A673 (cell line): ENCODE results near the gene UBL5. TPM values are rescaled to one million over a fixed set of nuclear protein-coding genes. Genes with fewer than 3 reads are reported as not detected.

Experiments used
- BruUV-seq: library from RNA; stranded (reverse); fragments of 400-500 nt; replicated peaks from 2 replicates; lab custom pipeline; 2021; lab: Mats Ljungman, UMichigan
- CTCF ChIA-PET: fragments of 300-600 bp; sonication (Branson Sonifier 250); formaldehyde crosslinking; loops from one replicate; lab custom pipeline; 2022; ENCODE audit warnings: antibody characterized with exemption; lab: Charles Lee
- POLR2A ChIA-PET: fragments of 300-600 bp; sonication (Branson Sonifier 250); formaldehyde crosslinking; loops from one replicate; lab custom pipeline; 2022; ENCODE audit warnings: antibody characterized with exemption; ENCODE audit not compliant: low non-redundant PET; lab: Charles Lee
- DNase-seq: peaks from one replicate; pipeline ENCODE4 v3.0.0-alpha.2; 2015; ENCODE audit warnings: low spot score
- H3K27ac ChIP-seq: fragments of 200-600 bp; sonication (generic); 2 replicates; pipeline ENCODE4 v1.5.1; 2016; ENCODE audit warnings: mixed run types, low read depth, mild to moderate bottlenecking, mixed read lengths, antibody characterized with exemption, low read length; ENCODE audit not compliant: poor library complexity, severe bottlenecking
- H3K27me3 ChIP-seq: fragments of 200-600 bp; sonication (generic); replicated peaks from 2 replicates; pipeline ENCODE4 v1.6.1; 2017; ENCODE audit warnings: mixed run types, low read depth, mild to moderate bottlenecking, mixed read lengths, antibody characterized with exemption, low read length; ENCODE audit not compliant: insufficient read depth, poor library complexity
- H3K36me3 ChIP-seq: fragments of 200-600 bp; sonication (generic); 2 replicates; pipeline ENCODE4 v1.6.1; 2016; ENCODE audit warnings: mixed run types, mild to moderate bottlenecking, mixed read lengths, antibody characterized with exemption, low read length; ENCODE audit not compliant: insufficient read depth, poor library complexity, severe bottlenecking
- H3K4me1 ChIP-seq: fragments of 200-600 bp; sonication (generic); 2 replicates; pipeline ENCODE4 v1.6.1; 2017; ENCODE audit warnings: mixed run types, mild to moderate bottlenecking, mixed read lengths, antibody characterized with exemption, low read length; ENCODE audit not compliant: insufficient read depth, poor library complexity, severe bottlenecking
- H3K4me3 ChIP-seq: fragments of 200-600 bp; sonication (generic); 2 replicates; pipeline ENCODE4 v1.5.1; 2016; ENCODE audit warnings: low read depth, mixed run types, mild to moderate bottlenecking, mixed read lengths, low read length; ENCODE audit not compliant: poor library complexity, severe bottlenecking
- H3K9me3 ChIP-seq: fragments of 200-600 bp; sonication (generic); 2 replicates; pipeline ENCODE4 v1.6.1; 2016; ENCODE audit warnings: mixed run types, low read depth, mild to moderate bottlenecking, mixed read lengths, antibody characterized with exemption, low read length; ENCODE audit not compliant: poor library complexity, severe bottlenecking
- CTCF ChIP-seq: fragments of 300-800, 200-600 bp; sonication (generic); conservative IDR thresholded peaks from 2 replicates; pipeline ENCODE4 v1.5.1; 2017; ENCODE audit warnings: low read depth, mild to moderate bottlenecking, antibody characterized with exemption, low read length, moderate library complexity, mixed read lengths
- EZH2 ChIP-seq: fragments of 200-600 bp; sonication (generic); IDR thresholded peaks from 2 replicates; pipeline ENCODE4 v1.6.1; 2017; ENCODE audit warnings: borderline replicate concordance, low read depth, mild to moderate bottlenecking, mixed read lengths, antibody characterized with exemption, low read length; ENCODE audit not compliant: poor library complexity, severe bottlenecking
- intact Hi-C: fragments of 100-400 bp; cut with micrococcal nuclease; formaldehyde crosslinking; loops from one replicate; pipeline ENCODE4 v1.10.0; 2022; ENCODE audit not compliant: unreplicated experiment
- total RNA-seq: library from RNA; stranded (reverse); gene quantifications from 2 replicates; pipeline ENCODE4 v1.2.3, GENCODE V29; 2021

UBL5 gene
- total RNA-seq, 1 experiment from 2014 or later, result 383 TPM

GRCh38 chr19:9878511-9879196 lies 50.9 kb downstream of the UBL5 start:
- ChIA-PET CTCF (no interaction called here), POLR2A (interaction anchor here (0.8 kb wide), 1 partner anchor 1222 kb away, joined by 6 read pairs; no protein-coding TSS in a partner anchor)
- Histone ChIP-seq H3K4me3 (no peak overlapping the region), H3K36me3 (no peaks in the 10 kb centered on the region), H3K9me3 (no peaks in the 10 kb centered on the region), H3K27ac (no peak overlapping the region), H3K4me1 (no peaks in the 10 kb centered on the region), H3K27me3 (no peaks in the 10 kb centered on the region)
- no peak for DNase-seq
- BruUV-seq, result no TSS peak
- TF ChIP-seq EZH2 (no peak), CTCF (no peak)
- intact Hi-C loops, result no loop called here

Other genes starting within 250 kb of the UBL5 start
- gene ZNF121, start 243.4 kb upstream of the UBL5 start, total RNA-seq, result 59.9 and 65.6 TPM in 2 replicates
- gene ZNF561, start 206.7 kb upstream of the UBL5 start, total RNA-seq, result 37.7 and 38.2 TPM in 2 replicates
- 35.9 and 42.3 TPM in 2 replicates for gene ZNF562, start 152.8 kb upstream of the UBL5 start, total RNA-seq
- gene ZNF846, start 59.2 kb upstream of the UBL5 start, total RNA-seq, result 3.9 and 7.7 TPM in 2 replicates
- gene FBXL12, start 8.8 kb upstream of the UBL5 start, total RNA-seq, result 21.7 and 26.4 TPM in 2 replicates
- 177 and 179 TPM in 2 replicates for gene PIN1, start 7.4 kb downstream of the UBL5 start, total RNA-seq
- gene OLFM2, start 108.6 kb downstream of the UBL5 start, total RNA-seq, result 106 and 115 TPM in 2 replicates
- 6.4 and 6.8 TPM in 2 replicates for gene COL5A3, start 182.6 kb downstream of the UBL5 start, total RNA-seq
- not detected in 2 replicates for gene RDH8, start 185.6 kb downstream of the UBL5 start, total RNA-seq